Stimulated activated CD4-positive, alpha-beta T cell treated with anti-CD3 and anti-CD28 coated beads, TNF-alpha, amount 100 ng/mL, for 48 hours (primary cell): Measurements from ENCODE around the gene FBXO36.

Experiments used
- DNase-seq, 3 donors: peaks; one replicate each; pipeline ENCODE4 v3.0.0-alpha.2; 2020; ENCODE audit warnings: low read depth in 3 of 3

FBXO36 gene

GRCh38 chr2:230048010-230048671 is 125.8 kb downstream of the FBXO36 start:
- no peak for DNase-seq

GRCh38 chr2:230050136-230050535 is 127.8 kb downstream of the FBXO36 start:
- DNase-seq: no peak

GRCh38 chr2:230052299-230052698 is 130.0 kb downstream of the FBXO36 start:
- no peak for DNase-seq

- no peak for DNase-seq
Measured at GRCh38 chr2:230053753-230054478, 131.6 kb downstream of the FBXO36 start.

GRCh38 chr2:230060672-230061293 is 138.5 kb downstream of the FBXO36 start:
- no peak for DNase-seq
